Measurements from ENCODE around the gene ALOXE3.
A peak's percentile ranks its signal among the peaks of the same experiment; 100 is the strongest.
"Not testable (repeated sequence)": the region's sequence is repeated elsewhere in the genome, so short reads cannot be mapped to it uniquely, and the experiment has no call there.

Gene ALOXE3

GRCh38 chr17:8087952-8088230 lies 30.4 kb downstream of the ALOXE3 start:
- no peak for DNase-seq

- DNase-seq: no peak
Observed at GRCh38 chr17:8087075-8087951, 31.0 kb downstream of the ALOXE3 start, which contains the start of gene ALOX12B. Gene ALOX12B (minus strand): TSS chr17:8087716. CDS start chr17:8087442, 274 bp downstream.

DNA sequence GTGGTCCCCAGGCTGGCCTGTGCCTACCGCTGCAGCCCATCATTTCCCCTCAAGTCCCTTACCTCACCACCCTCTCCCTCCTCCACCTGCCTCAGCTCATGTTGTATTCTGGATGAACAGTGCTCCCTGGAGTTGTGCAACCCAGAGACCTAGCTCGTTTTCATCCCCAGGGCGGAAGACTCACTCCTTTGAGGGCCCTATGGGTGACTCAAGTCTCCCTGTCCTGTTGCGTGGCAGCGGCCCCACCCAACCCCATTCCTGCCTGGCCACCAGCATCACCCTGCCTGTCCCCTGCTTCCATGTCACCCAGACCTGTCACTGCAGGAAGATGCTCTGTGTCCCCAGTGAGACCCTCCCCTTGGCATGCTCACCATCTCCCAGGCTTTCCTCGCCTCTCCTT lies 34.1 kb downstream of the ALOXE3 start:
- DNase-seq: no peak

- no peak for DNase-seq
Observed at GRCh38 chr17:8082292-8082691, 36.0 kb downstream of the ALOXE3 start.

DNA sequence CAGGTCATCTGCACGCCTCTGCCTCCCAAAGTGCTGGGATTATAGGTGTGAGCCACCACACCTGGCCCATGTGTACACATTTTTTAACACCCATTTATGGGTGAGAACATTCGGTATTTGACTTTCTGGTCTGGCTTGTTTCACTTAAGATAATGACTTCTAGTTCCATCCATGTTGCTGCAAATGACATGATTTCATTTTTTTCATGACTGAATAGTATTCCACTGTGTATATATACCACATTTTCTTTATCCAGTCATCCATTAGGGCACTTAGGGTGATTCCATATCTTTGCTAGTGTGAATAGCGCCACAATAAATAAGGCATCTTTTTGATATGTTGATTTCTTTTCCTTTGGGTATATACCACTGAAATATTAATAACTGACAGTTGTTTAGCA lies 36.4 kb downstream of the ALOXE3 start:
- no peak for DNase-seq

DNA sequence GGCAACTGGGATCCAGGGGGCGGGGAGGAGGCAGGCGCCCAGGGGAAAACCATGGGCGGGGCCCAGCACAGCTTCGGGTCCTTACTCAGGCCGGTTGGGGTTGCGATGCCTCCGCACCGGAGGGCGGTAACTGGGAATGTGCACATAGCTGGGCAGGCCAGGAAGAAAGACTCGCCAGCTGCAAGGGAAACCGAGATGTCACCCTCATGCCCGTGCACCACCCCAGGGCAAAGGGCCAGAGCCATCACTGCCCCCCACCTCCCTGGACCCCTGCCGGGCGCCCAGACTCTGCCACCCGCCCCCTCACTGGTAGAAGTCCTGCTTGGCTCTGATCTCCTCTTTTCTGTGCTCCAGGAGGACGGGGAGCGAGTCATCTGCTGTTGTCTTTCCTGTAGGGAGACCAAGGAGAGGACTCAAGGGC lies 37.5 kb downstream of the ALOXE3 start:
- DNase-seq: no peak

GRCh38 chr17:8080208-8080798 lies 38.0 kb downstream of the ALOXE3 start:
- DNase-seq: no peak

- peak; percentile 82 for DNase-seq
Observed at GRCh38 chr17:8079291-8080207, 38.8 kb downstream of the ALOXE3 start.

DNA sequence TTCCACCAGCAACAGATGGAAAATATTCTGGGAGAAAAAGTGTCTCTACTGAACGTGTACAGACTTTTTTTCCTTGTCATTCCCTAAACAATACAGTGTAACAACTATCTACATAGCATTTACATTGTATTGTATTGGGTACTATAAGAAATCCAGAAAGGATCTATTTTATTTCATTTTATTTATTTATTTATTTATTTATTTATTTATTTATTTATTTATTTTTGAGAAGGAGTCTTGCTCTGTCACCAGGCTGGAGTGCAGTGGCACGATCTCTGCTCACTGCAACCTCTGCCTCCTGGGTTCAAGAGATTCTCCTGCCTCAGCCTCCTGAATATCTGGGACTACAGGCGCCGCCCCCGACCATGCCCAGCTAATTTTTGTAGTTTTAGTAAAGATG lies 40.4 kb downstream of the ALOXE3 start:
- not testable (repeated sequence) for DNase-seq

GRCh38 chr17:8076502-8077266 lies 41.6 kb downstream of the ALOXE3 start:
- DNase-seq: no peak

DNA sequence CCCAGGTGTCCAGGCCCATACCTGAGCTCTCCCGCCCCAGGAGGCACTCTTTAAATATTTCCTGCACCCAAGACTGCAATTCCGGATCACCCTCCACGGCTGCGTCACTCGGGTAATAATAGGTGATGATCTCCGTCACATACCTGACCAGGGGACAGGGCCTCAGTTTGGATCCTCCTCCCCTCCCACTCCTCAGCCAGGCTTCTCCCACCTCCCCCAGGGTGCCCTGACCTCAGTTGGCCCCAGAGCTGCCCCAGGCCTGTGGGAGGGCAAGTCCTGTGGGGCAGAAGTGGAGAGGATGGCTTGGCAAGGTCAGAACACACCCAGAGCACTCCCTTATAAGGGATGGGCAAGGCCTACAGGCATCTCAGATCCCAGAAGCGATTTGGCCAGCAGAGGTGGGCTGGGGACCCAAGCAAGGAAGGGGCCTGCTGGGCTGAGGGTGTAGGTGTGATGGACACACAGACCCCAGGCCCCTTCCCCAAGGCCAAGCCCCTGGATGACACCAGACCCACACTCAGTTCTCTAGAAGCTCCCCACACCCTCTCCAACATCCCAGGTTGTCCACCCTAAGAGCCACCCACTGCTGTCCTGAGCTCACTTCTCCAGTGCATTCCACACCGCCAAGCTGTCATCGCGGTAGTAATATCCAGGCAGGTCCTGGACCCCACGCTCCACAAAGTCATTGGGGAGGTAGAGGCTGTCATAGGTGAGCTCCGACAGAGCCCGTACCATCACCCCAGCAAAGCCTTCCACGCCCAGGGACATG lies 42.6 kb downstream of the ALOXE3 start:
- DNase-seq: no peak

DNA sequence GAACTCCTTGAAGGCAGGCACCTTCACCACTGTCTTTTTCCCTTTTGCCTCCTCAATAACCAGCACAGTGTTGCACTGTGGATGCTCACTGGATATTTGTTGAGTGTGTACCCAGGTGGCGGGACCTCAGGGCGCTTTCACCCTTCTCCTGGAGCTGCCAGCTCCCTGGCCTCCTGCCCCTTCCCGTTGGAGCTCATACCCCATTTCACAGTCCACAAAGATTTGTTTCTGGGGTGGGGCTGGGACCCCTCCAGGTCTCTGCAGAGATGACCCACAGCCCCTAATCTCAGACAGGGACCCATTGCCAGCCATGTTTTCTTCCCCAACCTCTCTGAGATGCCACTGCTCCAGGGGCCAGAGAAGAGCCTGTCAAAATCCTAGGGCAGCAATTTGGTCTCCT lies 43.2 kb downstream of the ALOXE3 start:
- no peak for DNase-seq

DNA sequence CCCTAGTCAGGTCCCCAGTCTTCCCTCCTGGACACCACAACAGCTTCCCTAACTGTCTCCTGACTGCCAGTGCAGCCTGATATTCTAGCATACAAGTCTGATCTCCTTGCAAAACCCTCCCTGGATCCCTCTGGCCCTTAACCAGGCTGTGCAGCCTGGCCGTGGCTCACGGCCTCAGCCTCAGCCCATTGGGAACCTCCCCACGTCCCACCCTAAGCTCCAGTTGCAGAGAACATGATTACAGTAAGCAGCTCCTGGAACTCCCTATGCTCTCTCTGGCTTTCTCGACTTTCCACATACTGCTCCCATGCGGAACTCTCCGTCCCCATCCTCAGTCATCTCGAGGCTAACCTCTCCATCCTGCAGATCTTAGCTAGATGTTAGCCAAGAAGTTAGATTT lies 43.8 kb downstream of the ALOXE3 start:
- DNase-seq: no peak

DNA sequence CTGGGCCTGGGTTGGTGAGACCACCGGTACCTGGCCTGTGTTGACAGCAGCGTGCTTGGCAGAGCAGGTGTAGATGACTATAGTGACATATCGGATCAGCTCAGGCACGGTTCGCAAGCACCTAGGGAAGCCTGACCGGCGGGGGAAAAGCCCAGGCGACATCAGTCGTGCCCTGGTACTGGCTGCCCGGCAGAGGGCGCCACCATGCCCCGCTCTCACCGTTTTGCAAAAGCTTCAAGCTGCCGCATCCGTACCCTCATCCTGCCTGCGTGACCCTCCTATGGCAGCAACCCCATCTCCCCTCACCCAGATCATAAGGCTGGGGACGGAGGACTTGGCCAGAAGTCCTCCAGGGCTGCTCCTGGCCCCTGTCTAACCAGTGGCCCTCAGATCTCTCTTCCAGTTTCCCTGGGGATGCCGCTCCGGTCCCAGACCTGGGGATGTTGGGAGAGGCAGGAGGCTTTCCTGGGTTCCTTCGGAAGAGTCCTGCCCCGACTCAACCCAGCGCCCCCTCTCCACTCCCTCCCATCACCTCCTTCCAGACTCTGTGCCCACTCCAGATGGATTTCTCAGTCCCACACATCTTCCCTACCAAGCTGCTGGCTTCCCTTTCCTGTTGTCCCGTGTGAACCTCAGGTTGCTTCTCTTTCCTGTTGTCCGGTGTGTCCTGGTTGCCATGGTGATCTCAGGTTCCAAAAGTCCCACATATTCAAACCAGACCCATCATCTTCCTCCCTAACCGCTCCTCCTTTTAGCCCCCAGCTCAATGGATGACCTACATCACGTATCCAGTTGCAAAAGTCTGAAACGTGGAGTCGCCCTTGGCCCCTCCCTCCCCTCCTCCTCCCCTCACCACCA lies 44.5 kb downstream of the ALOXE3 start:
- peak; percentile 74 for DNase-seq

- DNase-seq: no peak
Observed at GRCh38 chr17:8072729-8073461, 45.4 kb downstream of the ALOXE3 start.

- peak; percentile 30 for DNase-seq
Observed at GRCh38 chr17:8072341-8072728, 46.0 kb downstream of the ALOXE3 start.

- no peak for DNase-seq
Observed at GRCh38 chr17:8071496-8071895, 46.8 kb downstream of the ALOXE3 start.

GRCh38 chr17:8069587-8069860 lies 48.8 kb downstream of the ALOXE3 start:
- no peak for DNase-seq

DNA sequence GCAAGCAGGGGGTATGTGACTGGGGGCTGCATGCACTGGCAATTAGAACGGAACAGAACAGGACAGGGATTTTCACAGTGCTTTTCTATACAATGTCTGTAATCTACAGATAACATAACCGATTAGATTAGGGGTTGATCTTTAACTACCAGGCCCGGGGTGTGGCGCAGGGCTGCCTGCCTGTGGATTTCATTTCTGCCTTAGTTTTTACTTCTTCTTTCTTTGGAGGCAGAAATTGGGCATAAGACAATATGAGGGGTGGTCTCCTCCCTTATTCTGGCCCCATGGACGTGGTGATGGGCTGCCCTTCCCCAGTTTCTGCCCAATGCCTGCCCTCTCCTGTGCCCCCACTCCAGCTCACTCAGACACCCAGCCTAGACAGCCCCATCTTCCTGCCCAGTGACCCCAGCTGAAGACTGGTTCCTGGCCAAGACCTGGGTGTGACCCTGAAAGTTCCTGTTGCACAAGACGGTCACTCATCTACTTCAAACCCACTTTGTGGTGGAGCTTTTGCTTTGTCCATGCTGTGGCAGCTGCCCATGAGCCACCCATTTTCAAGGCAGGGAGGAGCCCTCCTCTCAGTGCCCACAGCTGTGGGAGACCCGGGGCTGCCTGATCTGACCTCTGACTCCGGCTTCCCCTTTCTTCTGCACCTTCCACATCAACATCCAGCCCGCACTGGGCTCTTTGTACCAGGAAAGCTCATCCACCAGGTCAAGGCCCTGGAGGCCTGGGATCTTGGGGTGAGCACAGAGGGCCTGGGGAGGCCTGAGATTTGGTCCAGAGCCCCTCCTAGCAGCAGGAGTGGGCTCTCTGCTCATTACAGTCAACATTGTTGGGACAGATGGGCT lies 49.4 kb downstream of the ALOXE3 start:
- no peak for DNase-seq

- no peak for DNase-seq
Observed at GRCh38 chr17:8067806-8068205, 50.5 kb downstream of the ALOXE3 start.

Measured in RPMI8226 (cell line).